ENCODE data around the gene CDH26. TPM values are rescaled to one million over a fixed set of nuclear protein-coding genes. Genes with fewer than 3 reads are reported as not detected.
A peak's percentile ranks its signal among the peaks of the same experiment; 100 is the strongest.

CDH26 gene
- polyA plus RNA-seq, 1 experiment = 0.18 TPM

GRCh38 chr20:59923514-59923913 is 34.7 kb upstream of the CDH26 start:
- no peak overlapping the region for H3K4me3 ChIP-seq (ENCODE audit: low read depth, low read length)
- ChIA-PET CTCF (interaction anchor here (4.7 kb wide), 1 partner anchor 12 kb away, joined by 26 read pairs; the partner anchor contains the start of gene SYCP2), POLR2A (no interaction called here)
- H3K36me3 ChIP-seq (ENCODE audit: control insufficient read depth, insufficient read depth, low read length) = no peaks in the 10 kb centered on the region
- no peak for DNase-seq (ENCODE audit: low read depth)
- H3K27me3 ChIP-seq (ENCODE audit: control insufficient read depth, insufficient read depth, low read length) = no peaks in the 10 kb centered on the region
- TF ChIP-seq CTCF (IDR thresholded peaks at IDR 0.05; ENCODE audit: insufficient read depth, low read depth, low read length) = no peak

GRCh38 chr20:59925359-59925758 is 32.9 kb upstream of the CDH26 start:
- no peak for DNase-seq (ENCODE audit: low read depth)
- no peaks in the 10 kb centered on the region for H3K36me3 ChIP-seq (ENCODE audit: control insufficient read depth, insufficient read depth, low read length)
- H3K4me3 ChIP-seq (ENCODE audit: low read depth, low read length) = no peak overlapping the region
- TF ChIP-seq CTCF (IDR thresholded peaks at IDR 0.05; ENCODE audit: insufficient read depth, low read depth, low read length) = no peak
- CTCF ChIA-PET = interaction anchor here (1.2 to 4.7 kb wide), 2 partner anchors 10 to 13 kb away, joined by 4 to 26 read pairs; partner anchors contain the start of gene SYCP2
- no peaks in the 10 kb centered on the region for H3K27me3 ChIP-seq (ENCODE audit: control insufficient read depth, insufficient read depth, low read length)
- POLR2A ChIA-PET = no interaction called here

- no peak overlapping the region for H3K4me3 ChIP-seq (ENCODE audit: low read depth, low read length)
- H3K27me3 ChIP-seq (ENCODE audit: control insufficient read depth, insufficient read depth, low read length) = no peaks in the 10 kb centered on the region
- POLR2A ChIA-PET = no interaction called here
- TF ChIP-seq CTCF (IDR thresholded peaks at IDR 0.05; ENCODE audit: insufficient read depth, low read depth, low read length) = no peak
- CTCF ChIA-PET = interaction anchor here (1.2 to 4.7 kb wide), 2 partner anchors 9 to 13 kb away, joined by 4 to 26 read pairs; partner anchors contain the start of gene SYCP2
- H3K36me3 ChIP-seq (ENCODE audit: control insufficient read depth, insufficient read depth, low read length) = no peaks in the 10 kb centered on the region
- no peak for DNase-seq (ENCODE audit: low read depth)
Measured at GRCh38 chr20:59925899-59926298, 32.3 kb upstream of the CDH26 start.

GRCh38 chr20:59931511-59932312 is 26.5 kb upstream of the CDH26 start:
- H3K4me3 ChIP-seq (ENCODE audit: low read depth, low read length) = no peak overlapping the region
- POLR2A ChIA-PET = no interaction called here
- no peaks in the 10 kb centered on the region for H3K27me3 ChIP-seq (ENCODE audit: control insufficient read depth, insufficient read depth, low read length)
- DNase-seq (ENCODE audit: low read depth) = no peak
- no peaks in the 10 kb centered on the region for H3K36me3 ChIP-seq (ENCODE audit: control insufficient read depth, insufficient read depth, low read length)
- CTCF ChIA-PET = no interaction called here
- no peak for TF ChIP-seq CTCF (IDR thresholded peaks at IDR 0.05; ENCODE audit: insufficient read depth, low read depth, low read length)

GRCh38 chr20:59932616-59933295 is 25.5 kb upstream of the CDH26 start:
- no peak for TF ChIP-seq CTCF (IDR thresholded peaks at IDR 0.05; ENCODE audit: insufficient read depth, low read depth, low read length)
- CTCF ChIA-PET = no interaction called here
- no peak for DNase-seq (ENCODE audit: low read depth)
- H3K27me3 ChIP-seq (ENCODE audit: control insufficient read depth, insufficient read depth, low read length) = no peaks in the 10 kb centered on the region
- H3K36me3 ChIP-seq (ENCODE audit: control insufficient read depth, insufficient read depth, low read length) = no peaks in the 10 kb centered on the region
- POLR2A ChIA-PET = no interaction called here
- H3K4me3 ChIP-seq (ENCODE audit: low read depth, low read length) = peak overlapping the region; percentile 57; the same call in 1 of the 2 replicates
